Measurements from ENCODE around the gene CCDC102A. TPM values are rescaled to one million over a fixed set of nuclear protein-coding genes. Genes with fewer than 3 reads are reported as not detected.

CCDC102A gene
- polyA plus RNA-seq, result 15.1 TPM

- H3K4me1 Mint-ChIP-seq, result peaks cover 38 to 59% (median 52%) of the 10 kb centered on the region in 3 donors
- peak within 1 kb of the TSS; percentile 89 to 95 (median 90) for H3K27ac Mint-ChIP-seq
- no peaks in the 10 kb centered on the region for H3K9me3 Mint-ChIP-seq
- no peaks in the 10 kb centered on the region for H3K27me3 Mint-ChIP-seq
- H3K36me3 Mint-ChIP-seq, result no peaks in the 10 kb centered on the region
- peak within 1 kb of the TSS; percentile 79 to 94 (median 91) for H3K4me3 Mint-ChIP-seq
Observed at GRCh38 chr16:57536306-57537193, at the start of gene CCDC102A. Gene CCDC102A, minus strand, starts transcription at chr16:57536571. Its CDS starts 7,394 bp downstream, at chr16:57529177.

DNA sequence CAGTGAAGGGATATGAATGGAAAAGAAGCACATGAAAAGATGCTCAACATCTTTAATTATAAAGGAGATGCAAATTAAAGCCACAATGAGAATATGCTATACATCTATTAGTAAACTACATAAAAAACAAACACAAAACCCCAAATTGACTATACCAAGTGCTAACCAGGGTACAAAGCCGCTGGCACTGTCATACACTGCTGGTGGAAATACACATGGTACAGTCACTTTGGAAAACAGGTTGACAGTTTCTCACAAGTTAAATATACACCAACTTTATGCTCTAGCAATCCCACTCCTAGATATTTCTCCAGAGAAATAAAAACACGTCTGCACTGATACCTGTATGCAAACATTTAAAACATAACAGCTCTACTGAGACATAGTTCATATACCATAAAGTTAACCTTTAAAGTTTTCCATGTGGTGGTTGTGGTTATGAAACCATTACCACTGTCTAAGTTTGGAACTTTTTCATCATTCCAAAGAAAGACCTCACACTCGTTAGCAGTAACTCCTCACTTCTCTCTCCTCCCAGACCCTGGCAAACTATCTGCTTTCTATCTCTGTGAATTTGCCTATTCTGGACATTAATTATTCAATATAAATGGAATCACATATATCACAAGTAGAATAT lies 48.8 kb upstream of the CCDC102A start:
- Mint-ChIP-seq H3K27me3 (peaks cover 2% of the 10 kb centered on the region), H3K4me1 (peaks cover 2 to 4% (median 2%) of the 10 kb centered on the region in 3 donors), H3K9me3 (no peaks in the 10 kb centered on the region), H3K27ac (no peak overlapping the region), H3K36me3 (no peaks in the 10 kb centered on the region), H3K4me3 (no peak overlapping the region)

DNA sequence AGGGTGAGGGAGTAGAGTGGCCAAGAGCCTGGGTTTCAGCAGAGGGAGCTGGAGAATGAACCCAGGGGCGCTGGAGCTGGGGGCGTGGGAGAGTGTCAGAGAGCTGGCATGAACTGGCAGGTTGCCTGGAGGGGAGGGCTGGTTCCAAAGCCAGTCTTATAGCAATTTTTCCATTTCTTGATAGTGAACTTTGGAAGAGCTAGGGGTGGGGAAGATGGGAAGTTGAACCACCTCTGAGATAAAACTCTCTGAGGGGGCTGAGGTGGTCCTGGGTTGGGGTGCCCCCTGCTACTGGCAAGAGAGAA lies 42.9 kb upstream of the CCDC102A start:
- Mint-ChIP-seq H3K27ac (no peak overlapping the region), H3K27me3 (no peaks in the 10 kb centered on the region), H3K4me3 (no peak overlapping the region), H3K36me3 (no peaks in the 10 kb centered on the region), H3K9me3 (no peaks in the 10 kb centered on the region), H3K4me1 (peaks cover 8 to 16% (median 12%) of the 10 kb centered on the region in 3 donors)

DNA sequence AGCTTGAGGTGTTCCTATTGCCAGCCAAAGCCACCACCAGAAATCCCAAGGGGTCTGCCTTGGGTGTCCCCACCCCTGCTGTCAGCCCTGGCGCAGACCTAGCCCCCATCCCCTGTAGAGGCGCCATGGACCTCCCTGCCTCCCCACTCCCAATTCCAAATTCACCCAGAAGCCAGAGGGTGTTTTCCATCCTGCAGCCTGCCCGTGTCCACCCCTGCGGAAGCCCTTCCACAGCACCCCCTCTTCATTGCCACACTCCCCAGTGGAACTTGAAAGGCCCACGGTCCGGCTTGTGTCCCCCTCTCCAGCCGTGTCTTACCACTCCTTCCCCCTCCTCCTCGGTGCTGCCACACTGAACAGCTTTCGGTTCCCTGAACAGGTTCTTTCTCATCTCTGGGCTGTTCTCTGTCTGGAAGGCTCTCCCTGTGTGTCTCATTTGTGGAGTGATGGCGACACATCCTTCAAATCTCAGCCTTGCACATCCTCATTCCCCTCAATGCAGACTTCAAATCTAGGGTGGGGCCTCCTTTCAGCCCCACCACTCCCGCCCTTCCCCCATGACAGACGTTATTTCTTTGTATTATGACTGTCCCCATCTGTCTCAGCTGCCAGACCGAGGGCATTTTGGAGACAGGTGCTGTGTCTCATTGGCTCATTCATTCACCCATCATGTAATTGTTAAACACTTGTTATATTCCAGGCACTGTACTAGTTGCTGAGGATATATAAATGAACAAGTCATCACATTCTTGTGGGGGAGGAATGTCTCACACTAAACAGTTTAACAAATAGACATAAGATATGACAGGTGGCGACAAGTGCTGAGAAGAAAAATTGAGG lies 42.4 kb upstream of the CCDC102A start:
- Mint-ChIP-seq H3K4me3 (peak overlapping the region in 1 of 4 donors; percentile 72), H3K27ac (peak overlapping the region in 2 of 3 donors; percentile 20 to 91), H3K9me3 (no peaks in the 10 kb centered on the region), H3K27me3 (no peaks in the 10 kb centered on the region), H3K36me3 (no peaks in the 10 kb centered on the region), H3K4me1 (peaks cover 8 to 17% (median 12%) of the 10 kb centered on the region in 3 donors)

- Mint-ChIP-seq H3K9me3 (no peaks in the 10 kb centered on the region), H3K36me3 (no peaks in the 10 kb centered on the region), H3K4me1 (peaks cover 8 to 15% (median 12%) of the 10 kb centered on the region in 3 donors), H3K27me3 (no peaks in the 10 kb centered on the region), H3K4me3 (no peak overlapping the region), H3K27ac (peak overlapping the region in 2 of 3 donors; percentile 63 to 91)
Observed at GRCh38 chr16:57577691-57578224, 41.4 kb upstream of the CCDC102A start.

- H3K27ac Mint-ChIP-seq, result peak overlapping the region in 2 of 3 donors; percentile 63 to 91
- H3K36me3 Mint-ChIP-seq, result no peaks in the 10 kb centered on the region
- peaks cover 8 to 15% (median 12%) of the 10 kb centered on the region in 3 donors for H3K4me1 Mint-ChIP-seq
- H3K9me3 Mint-ChIP-seq, result no peaks in the 10 kb centered on the region
- H3K4me3 Mint-ChIP-seq, result peak overlapping the region in 1 of 4 donors; percentile 58
- no peaks in the 10 kb centered on the region for H3K27me3 Mint-ChIP-seq
Observed at GRCh38 chr16:57577214-57577613, 40.8 kb upstream of the CCDC102A start.

GRCh38 chr16:57576429-57576870 lies 40.1 kb upstream of the CCDC102A start:
- no peak overlapping the region for H3K4me3 Mint-ChIP-seq
- H3K4me1 Mint-ChIP-seq, result peaks cover 8 to 15% (median 12%) of the 10 kb centered on the region in 3 donors
- H3K27me3 Mint-ChIP-seq, result no peaks in the 10 kb centered on the region
- peak overlapping the region in 1 of 3 donors; percentile 91 for H3K27ac Mint-ChIP-seq
- no peaks in the 10 kb centered on the region for H3K9me3 Mint-ChIP-seq
- H3K36me3 Mint-ChIP-seq, result no peaks in the 10 kb centered on the region

GRCh38 chr16:57575468-57576277 lies 39.3 kb upstream of the CCDC102A start:
- no peak overlapping the region for H3K27ac Mint-ChIP-seq
- peaks cover 7 to 15% (median 11%) of the 10 kb centered on the region in 3 donors for H3K4me1 Mint-ChIP-seq

GRCh38 chr16:57574646-57575467 lies 38.5 kb upstream of the CCDC102A start:
- Mint-ChIP-seq H3K4me1 (peaks cover 4 to 15% (median 10%) of the 10 kb centered on the region in 3 donors), H3K9me3 (no peaks in the 10 kb centered on the region), H3K36me3 (no peaks in the 10 kb centered on the region), H3K4me3 (no peak overlapping the region), H3K27me3 (no peaks in the 10 kb centered on the region), H3K27ac (peak overlapping the region in 1 of 3 donors; percentile 89)

More at GRCh38 chr16:57575468-57576277, 39.3 kb upstream of the CCDC102A start:
- H3K4me3 Mint-ChIP-seq, result no peak overlapping the region
- no peaks in the 10 kb centered on the region for H3K9me3 Mint-ChIP-seq
- H3K27me3 Mint-ChIP-seq, result no peaks in the 10 kb centered on the region
- no peaks in the 10 kb centered on the region for H3K36me3 Mint-ChIP-seq

- no peaks in the 10 kb centered on the region for H3K9me3 Mint-ChIP-seq
- H3K4me1 Mint-ChIP-seq, result peaks cover 4 to 12% (median 9%) of the 10 kb centered on the region in 3 donors
- no peaks in the 10 kb centered on the region for H3K27me3 Mint-ChIP-seq
- H3K4me3 Mint-ChIP-seq, result no peak overlapping the region
- H3K27ac Mint-ChIP-seq, result no peak overlapping the region
- peaks cover 6% of the 10 kb centered on the region for H3K36me3 Mint-ChIP-seq
Observed at GRCh38 chr16:57574086-57574485, 37.7 kb upstream of the CCDC102A start.

GRCh38 chr16:57572978-57573728 lies 36.8 kb upstream of the CCDC102A start:
- Mint-ChIP-seq H3K4me1 (peaks cover 4 to 7% (median 4%) of the 10 kb centered on the region in 3 donors), H3K9me3 (no peaks in the 10 kb centered on the region), H3K4me3 (no peak overlapping the region), H3K27ac (peak overlapping the region in 1 of 3 donors; percentile 46), H3K36me3 (peaks cover 7% of the 10 kb centered on the region), H3K27me3 (no peaks in the 10 kb centered on the region)

DNA sequence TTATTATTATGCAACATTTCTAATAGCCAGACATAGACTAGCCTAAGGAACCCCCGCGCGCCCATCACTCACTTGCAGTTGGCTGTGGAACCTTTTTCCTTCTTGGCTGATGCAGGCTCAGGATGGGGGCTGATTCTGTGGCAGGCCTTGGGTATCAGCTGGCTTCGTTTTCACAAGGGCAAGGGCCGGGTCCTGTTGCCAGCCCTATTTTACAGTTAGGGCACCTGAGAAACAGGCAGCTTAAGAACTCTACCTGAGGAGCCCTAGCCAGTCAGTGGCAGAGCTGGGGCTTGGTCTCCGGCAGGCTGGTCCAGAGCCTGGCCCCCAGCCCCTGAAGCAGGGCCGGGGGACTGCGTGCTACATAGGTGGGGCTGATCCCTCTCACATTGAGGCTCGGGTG lies 34.7 kb upstream of the CCDC102A start:
- Mint-ChIP-seq H3K4me1 (peaks cover 0 to 4% (median under 1%) of the 10 kb centered on the region in 3 donors), H3K36me3 (peaks cover 13% of the 10 kb centered on the region), H3K4me3 (no peak overlapping the region), H3K27me3 (no peaks in the 10 kb centered on the region), H3K27ac (no peak overlapping the region), H3K9me3 (no peaks in the 10 kb centered on the region)
